Stimulated activated CD4-positive, alpha-beta T cell treated with anti-CD3 and anti-CD28 coated beads, Interleukin-2, amount 100 ng/mL, for 48 hours (primary cell): ENCODE results near the gene AEBP1.
A peak's percentile ranks its signal among the peaks of the same experiment; 100 is the strongest.

ENCODE experiments used
- DNase-seq, 2 donors: peaks; one replicate each; pipeline ENCODE4 v3.0.0-alpha.2; 2020

Gene AEBP1

GRCh38 chr7:44145479-44145968, 41.4 kb downstream of the AEBP1 start:
- peak; percentile 22 to 32 for DNase-seq

GRCh38 chr7:44145969-44146911, 42.1 kb downstream of the AEBP1 start:
- peak; percentile 54 to 69 for DNase-seq

- no peak for DNase-seq
Measured at GRCh38 chr7:44147026-44147991, 43.2 kb downstream of the AEBP1 start.

GRCh38 chr7:44148166-44148565, 44.0 kb downstream of the AEBP1 start:
- no peak for DNase-seq

- DNase-seq: no peak
Measured at GRCh38 chr7:44148961-44149536, 44.9 kb downstream of the AEBP1 start.

GRCh38 chr7:44149571-44150465, 45.7 kb downstream of the AEBP1 start:
- DNase-seq: no peak

- DNase-seq: no peak
Measured at GRCh38 chr7:44150466-44150832, 46.3 kb downstream of the AEBP1 start.

- no peak for DNase-seq
Measured at GRCh38 chr7:44150966-44151941, 47.1 kb downstream of the AEBP1 start.

- DNase-seq: no peak
Measured at GRCh38 chr7:44151956-44152355, 47.8 kb downstream of the AEBP1 start.

GRCh38 chr7:44152971-44153947, 49.1 kb downstream of the AEBP1 start:
- DNase-seq: no peak

GRCh38 chr7:44153948-44154335, 49.8 kb downstream of the AEBP1 start:
- no peak for DNase-seq

GRCh38 chr7:44154703-44155102, 50.6 kb downstream of the AEBP1 start:
- DNase-seq: no peak

- no peak for DNase-seq
Measured at GRCh38 chr7:44155191-44156185, 51.3 kb downstream of the AEBP1 start.

GRCh38 chr7:44156453-44157010, 52.4 kb downstream of the AEBP1 start:
- no peak for DNase-seq

- DNase-seq: no peak
Measured at GRCh38 chr7:44157116-44158080, 53.3 kb downstream of the AEBP1 start.

- no peak for DNase-seq
Measured at GRCh38 chr7:44158096-44158872, 54.1 kb downstream of the AEBP1 start.
